HG03432 (cell line): ENCODE results near the gene INHBE.

Source experiments
- ATAC-seq: cut with Tn5 transposase; IDR thresholded peaks from one replicate; pipeline ENCODE4 v1.9.1; 2021; ENCODE audit warnings: mild to moderate bottlenecking, moderate library complexity; ENCODE audit not compliant: unreplicated experiment

INHBE gene

DNA sequence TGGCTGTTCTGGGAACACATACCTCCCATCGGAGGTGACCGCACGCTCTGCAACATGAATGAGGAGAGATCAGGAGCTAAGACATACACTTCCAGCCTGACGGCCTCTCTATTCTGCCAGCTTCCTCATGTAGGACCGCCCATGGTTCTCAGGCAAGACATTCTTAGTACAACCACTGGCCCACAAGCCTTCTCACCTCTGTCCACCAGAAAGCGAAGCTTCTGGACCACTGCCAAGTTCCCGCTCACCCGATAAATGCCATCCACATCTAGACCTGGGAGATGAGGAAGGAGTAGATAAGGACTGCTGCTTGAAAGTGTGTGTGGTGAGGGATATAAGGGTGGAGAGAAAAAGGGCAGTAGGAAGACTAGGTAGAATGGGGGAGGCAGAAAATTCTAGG is 19.3 kb downstream of the INHBE start:
- no peak for ATAC-seq

DNA sequence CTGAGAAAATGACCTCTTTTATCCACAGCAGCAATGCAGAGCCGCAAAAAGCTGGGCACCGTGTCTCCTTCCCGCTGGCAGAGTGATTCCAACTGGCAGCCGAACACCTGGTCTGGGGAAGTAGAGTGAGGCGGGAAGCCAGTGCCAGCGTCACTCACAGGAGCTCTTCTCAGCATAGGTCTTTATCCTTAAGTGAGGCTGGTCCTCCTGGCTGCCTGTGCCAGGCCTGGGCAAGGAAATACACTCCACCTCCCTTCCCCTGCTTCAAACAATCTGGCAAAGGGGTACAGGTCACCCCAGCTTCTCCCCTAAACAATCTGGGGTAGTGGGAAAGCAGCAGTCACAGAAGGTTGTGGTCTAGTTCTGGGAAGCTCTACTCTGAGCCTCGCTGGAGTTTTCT is 19.8 kb downstream of the INHBE start:
- ATAC-seq: no peak

DNA sequence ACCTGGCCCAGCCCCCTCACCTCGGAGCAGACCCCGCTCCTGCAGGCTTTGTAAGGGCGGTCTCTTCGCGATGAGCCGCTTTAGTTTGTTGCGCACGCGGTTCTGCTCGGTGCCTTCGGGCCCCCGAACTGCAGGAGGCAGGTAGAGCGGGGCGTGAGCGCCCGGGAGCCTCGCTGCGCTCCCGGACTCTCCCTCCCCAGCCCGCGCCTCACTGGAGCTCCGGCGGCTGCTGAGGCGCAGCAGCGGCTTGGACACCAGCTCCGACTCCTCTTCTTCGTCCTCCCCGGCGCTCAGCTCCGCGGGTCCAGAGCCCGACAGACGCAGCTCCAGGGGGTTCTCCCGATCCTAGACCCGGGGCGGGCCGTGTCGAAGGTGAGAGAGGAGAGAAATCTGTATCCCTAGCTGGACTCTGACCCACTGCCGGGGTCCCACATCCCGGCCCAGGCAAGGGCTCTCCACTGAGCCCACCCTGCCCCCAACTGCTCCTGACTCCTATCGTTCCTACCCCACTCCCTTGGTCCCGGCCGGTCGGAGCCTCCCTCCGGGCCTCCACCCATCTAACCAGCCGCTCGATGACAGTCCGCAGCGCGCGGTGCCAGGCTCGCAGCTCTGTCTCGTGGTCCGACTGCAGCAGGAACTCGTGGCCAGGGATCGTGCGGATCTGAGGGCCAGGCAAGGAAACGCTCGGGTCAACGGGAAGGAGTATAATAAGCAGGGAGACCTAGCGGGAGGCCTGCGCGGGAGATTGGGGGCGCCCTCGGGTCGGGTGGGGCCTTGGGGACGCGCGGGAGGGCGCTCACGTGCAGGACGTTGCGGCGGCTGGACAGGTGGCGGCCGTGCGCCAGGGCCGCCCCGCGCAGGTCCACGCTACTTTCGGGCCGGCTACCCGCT is 20.4 kb downstream of the INHBE start:
- peak; percentile 17 for ATAC-seq

DNA sequence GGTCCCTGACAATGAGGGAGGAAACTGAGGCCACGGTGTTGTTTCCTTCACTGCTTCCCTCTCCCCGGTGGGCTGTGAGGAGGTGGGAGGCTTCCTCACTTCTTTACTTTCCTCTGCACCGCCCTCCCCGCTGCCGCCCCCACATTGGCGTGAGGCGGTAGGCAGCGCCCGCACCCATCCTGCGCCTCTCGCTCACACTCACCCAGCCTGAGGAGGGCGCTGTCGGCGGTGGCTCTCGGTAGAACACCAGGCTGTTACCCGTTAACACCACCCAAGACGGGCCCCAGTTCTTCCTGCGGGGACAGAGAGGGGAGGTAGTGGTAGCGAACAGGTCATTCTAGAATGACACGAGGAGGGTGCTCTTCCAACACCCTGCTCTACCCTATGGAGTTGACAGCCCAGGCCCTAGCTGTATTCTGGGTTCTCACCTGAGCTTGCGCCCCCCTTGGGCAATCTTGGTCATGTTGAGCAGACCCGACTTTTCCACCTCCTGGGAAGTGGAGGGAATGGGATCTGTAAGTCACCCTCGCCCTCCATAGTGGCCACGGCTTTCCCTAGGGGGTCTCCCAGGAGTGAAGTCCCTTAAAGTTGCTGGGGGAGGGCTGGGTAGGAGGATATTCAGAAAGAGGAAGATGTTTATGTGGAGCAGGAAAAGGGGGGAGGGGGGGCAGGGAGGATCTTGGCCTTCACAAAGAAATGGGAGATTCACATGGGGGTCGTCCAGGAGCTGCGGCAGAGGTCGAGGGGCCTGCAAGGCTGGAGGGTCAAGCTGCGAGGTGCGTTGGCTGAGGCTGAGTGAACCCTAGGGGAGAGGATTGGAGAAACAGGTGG is 21.3 kb downstream of the INHBE start:
- ATAC-seq: peak; percentile 50

DNA sequence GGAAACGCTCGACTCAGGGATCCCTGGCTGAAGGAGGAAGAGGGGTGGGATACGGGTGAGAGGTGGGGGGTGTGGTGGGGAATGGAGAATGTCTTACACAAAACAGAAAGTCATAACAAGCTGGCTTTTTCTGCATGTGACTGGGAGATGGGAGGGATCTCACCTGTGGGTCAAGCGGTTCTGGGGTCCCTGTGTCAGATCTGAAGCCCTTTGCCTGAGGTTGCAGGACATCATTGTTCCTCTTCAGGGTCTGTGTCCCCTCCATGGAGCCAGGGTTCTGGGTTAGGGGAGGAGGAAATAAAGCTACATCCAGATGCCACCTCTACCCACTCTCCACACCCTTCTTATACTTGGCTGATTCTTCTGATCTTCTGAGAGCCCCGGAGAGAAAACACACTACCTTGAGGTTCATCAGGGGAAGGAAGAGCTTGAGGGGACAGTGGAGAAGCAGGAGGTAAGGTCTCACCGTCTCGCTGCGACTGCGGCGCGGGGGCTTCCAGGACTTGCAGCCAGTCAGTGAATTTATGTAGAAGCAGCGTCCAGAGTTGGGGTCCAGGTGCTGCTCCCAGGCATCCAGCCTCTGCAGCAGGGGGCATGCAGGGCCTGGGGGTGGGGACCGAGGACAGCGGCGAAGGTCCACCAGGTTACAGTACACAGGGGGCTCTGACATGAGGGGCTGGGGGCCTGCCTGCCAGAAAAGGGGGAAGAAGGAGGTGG is 22.0 kb downstream of the INHBE start:
- ATAC-seq: no peak

DNA sequence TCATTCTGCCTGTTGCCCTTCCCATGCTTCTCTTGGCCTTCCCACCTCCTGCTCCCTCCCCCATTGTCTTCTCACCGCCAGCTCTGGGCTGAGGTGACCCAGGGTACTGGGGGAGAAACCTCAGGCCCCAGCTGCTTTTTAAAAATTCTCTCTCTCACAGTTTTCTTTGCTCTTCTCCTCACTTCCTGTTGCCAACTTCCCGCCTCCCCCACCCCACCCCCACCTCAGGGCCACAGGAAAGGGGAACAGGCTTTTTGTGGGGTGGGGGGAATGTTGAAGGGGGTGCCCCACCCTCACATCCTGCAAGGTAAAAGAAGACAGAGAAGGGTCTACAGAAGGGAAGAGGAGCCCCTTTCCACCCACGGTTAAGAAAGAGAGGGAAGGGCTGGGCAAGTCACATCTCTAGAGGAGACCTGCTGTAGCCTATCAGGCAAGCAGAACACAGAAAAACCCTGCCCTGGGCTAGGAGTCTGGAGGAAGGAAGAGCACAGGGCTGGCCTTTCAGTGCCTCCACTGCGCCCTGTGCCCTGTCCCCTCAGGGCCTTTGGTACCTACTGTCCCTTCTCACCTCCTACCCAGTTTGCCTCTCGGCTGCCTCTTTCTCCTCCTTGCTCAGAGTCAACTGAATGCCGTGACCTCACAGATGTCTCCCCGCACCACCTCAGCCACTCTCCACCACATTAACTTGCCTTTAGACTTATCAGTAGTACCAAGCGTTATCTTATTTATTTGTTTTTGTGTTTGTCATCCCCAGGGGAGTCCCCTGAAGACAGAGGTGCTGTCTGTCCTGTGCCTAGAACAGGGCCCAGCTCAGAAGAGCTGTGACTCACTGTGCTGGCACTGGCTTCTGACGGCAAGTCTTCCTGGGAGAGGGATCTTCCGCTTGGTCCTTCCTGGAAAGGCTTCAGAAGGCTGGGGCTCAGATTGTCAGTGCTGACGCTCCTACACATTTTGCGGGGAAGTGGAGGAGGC is 22.9 kb downstream of the INHBE start:
- peak; percentile 47 for ATAC-seq

DNA sequence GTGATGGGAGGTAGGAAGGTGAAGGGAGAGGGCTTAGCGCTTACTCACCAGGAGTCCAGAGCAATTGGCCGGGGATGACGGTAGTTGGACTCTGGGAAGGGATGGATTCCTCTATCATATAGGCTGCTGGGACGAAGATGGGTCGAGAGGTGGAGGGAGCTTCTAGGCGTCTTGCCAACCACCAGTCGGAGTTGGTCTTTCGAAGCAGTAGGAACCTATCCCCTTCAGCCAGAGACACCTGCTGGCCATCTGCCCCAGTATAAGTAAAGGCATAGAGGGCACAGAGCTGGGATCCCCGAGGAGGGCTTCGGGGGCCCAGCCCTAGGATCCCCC is 23.9 kb downstream of the INHBE start:
- no peak for ATAC-seq

DNA sequence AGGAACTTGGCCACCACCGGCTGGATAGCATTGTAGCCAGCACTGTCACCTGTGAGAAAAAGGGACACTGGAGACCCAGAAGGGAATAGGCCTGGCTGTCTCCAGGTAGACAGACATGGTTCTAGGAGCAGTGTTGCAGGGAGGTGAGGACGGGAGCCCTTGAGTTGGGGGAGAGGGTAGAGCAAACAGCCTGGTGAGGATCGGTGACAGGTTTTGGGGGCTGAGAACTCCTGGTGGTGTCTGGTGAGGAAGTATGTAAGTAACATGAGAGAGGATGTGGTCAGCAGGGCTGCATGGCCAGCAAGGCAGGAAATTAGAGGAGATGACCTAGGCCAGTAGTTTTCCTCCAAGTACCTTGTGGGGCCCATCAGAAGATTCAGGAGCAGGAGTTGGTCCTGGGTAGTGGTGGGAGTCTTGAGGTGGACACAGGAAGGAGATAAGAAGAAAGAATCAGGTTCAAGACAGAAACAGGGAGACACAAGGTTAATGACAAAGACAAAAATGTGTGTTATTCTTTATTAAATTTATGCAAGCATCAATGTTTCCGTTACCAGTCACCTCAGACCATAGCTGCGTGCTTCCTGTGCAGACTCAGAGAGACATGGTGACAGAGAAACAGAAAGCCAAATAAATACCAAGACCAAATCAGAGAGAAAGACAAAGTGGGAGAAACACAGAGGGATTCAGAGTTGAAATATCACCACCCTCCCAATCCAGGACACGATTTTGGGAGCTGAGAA is 24.4 kb downstream of the INHBE start, which contains the start of gene ARHGAP9:
Gene ARHGAP9, minus strand, starts transcription at position 491 of the 740 bp plus-strand sequence. Its CDS starts 460 bp downstream, at position 31.
- peak; percentile 34 for ATAC-seq

DNA sequence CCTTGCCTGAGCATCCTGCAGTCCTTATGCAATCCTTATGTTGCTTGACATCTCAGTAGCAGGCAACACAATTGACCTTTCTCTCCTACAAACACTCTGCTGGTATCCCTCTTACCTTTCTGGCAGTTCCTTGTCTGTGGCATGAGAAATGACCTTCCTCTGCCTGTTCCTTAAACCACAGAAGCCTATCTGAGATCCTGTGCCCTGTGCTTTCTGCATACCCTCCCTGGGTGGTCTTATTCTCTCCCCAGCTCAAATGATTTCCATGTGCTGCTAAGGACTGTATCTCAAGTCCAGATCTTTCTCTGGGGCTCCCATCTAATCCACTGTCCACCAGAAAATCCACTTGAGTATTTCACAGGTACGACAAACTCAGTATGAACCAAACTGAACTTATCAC is 26.6 kb downstream of the INHBE start:
- ATAC-seq: no peak

DNA sequence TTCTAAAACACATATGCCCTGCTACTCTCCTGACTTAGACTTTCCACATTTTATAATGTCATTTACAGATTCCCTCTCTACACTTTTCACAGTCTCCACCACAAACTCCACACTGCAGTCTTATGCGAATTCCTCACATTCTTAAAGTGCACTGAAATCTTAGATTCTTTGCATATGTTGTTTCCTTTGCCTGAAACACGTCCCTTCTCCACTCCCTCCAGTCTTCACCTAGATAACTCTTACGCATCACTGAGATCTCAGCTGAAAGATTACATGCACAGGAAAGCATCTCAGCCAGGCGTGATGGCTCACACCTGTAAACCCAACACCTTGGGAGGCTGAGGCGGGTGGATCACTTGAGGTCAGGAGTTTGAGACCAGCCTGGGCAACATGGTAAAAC is 28.4 kb downstream of the INHBE start:
- no peak for ATAC-seq

DNA sequence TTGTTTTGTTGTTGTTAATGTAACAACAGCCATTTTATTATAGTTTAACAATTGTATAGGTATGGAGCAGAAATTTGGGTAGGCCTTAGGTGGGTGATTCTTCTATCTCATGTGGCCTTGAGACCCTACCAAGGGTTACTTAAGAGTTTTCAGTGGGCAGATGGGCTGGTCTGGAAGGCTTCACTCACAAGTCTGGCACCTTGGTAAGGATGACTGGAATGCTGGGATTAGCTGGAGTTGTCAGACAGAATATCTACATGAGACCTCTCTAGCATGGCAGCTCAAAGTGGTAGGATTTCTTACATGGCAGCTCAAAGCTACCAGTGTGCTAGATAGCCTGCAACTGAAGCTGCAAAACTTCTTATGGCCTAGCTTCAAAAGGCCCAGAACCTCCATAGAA is 30.6 kb downstream of the INHBE start:
- no peak for ATAC-seq

DNA sequence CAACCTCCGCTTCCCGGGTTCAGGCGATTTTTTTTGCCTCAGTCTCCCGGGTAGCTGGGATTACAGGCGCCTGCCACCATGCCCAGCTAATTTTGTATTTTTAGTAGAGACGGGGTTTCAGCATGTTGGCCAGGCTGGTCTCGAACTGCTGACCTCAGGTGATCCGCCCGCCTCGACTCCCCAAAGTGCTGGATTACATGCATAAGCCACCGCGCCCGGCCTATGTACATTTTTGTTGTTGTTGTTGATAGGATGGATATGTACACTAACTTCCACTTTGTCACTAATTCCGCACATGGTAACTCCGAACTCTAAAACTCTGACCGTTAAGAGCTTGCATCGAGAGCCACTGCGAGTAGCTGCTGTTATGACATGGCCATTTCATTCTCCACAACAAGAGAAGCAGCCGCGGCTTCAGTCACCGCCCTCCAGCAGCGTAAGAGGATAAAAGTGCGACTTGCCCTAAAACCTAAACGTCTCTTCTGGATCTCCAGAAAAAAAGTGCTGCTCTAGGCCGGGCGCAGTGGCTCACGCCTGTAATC is 32.0 kb downstream of the INHBE start:
- no peak for ATAC-seq

DNA sequence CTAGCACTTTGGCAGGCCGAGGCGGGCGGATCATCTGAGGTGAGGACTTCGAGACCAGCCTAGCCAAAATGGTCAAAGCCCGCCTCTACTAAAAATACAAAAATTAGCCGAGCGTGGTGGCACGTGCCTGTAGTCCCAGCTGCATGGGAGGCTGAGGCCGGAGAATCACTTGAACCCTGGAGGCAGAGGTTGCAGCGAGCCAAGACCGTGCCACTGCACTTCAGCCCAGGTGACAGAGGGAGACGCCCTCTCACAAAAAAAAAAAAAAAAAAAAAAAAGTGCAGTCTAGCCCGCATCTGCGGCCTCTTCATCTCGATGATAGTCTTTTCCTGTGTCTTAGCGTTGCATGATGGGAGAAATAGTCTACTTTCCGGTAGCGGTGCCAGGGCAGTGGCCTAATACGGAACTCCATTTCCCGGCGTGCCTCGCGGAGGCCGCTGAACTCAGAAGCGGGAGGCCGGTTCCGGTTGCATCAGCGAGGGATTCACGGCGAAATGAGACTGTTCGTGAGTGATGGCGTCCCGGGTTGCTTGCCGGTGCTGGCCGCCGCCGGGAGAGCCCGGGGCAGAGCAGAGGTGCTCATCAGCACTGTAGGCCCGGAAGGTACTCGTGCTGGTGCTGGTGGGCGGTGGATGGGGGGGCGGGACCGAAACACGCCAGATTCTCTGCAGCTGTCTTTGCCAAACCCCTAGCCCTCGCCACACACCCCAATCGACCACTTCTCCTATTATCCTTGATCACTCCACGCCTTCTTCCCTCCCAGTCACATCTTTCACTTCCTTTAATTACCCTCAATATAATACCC is 32.7 kb downstream of the INHBE start, which contains the start of gene MARS1:
Gene MARS1, plus strand, starts transcription at position 472 of the 805 bp plus-strand sequence. Its CDS starts 23 bp downstream, at position 495.
- peak; percentile 96 for ATAC-seq

DNA sequence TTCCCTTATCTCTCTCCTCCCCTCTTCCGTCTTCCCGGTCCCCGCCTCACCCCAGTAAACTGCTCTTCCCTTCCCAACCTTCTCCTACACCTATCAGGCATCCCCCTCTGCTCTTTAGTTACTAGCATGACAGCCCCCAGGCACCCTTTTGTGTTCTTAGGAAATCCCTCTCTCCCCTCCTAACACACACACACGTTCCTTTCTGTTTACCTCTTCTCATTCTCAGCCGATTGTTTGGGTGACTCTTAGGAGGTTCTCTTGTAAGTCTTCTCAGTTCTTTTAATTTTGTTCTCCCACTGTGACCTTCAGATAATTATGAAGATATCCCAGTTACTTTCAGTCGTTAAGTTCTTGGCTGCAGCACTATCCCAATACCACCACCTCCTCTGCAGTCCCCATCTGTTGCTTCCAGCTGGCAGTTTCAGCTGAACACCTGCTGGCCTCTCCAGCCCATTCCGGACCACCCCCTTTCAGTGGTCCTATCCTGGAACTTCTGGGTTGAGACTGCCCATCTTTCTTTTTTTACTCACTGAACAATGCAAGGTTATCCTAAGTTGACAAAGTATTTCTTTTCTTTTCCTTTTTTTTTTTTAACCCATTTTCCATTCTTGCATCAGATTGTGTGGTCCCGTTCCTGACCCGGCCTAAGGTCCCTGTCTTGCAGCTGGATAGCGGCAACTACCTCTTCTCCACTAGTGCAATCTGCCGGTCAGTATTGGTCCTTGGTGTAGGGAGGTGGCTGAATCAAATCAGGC is 33.5 kb downstream of the INHBE start:
- no peak for ATAC-seq

DNA sequence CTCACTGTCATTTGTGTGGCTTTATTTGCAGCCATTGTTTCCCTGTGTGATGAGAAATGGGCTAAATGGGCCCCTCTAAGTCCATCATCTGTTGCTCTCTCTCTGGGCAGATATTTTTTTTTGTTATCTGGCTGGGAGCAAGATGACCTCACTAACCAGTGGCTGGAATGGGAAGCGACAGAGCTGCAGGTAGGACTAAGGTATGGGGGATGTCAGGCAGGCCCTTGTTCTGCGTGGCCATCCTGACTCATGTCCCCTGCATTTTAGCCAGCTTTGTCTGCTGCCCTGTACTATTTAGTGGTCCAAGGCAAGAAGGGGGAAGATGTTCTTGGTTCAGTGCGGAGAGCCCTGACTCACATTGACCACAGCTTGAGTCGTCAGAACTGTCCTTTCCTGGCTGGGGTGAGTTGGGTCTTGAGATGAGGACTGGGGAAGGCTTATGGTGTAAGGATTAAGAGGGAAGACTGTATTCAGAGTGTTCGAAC is 34.1 kb downstream of the INHBE start:
- ATAC-seq: no peak

DNA sequence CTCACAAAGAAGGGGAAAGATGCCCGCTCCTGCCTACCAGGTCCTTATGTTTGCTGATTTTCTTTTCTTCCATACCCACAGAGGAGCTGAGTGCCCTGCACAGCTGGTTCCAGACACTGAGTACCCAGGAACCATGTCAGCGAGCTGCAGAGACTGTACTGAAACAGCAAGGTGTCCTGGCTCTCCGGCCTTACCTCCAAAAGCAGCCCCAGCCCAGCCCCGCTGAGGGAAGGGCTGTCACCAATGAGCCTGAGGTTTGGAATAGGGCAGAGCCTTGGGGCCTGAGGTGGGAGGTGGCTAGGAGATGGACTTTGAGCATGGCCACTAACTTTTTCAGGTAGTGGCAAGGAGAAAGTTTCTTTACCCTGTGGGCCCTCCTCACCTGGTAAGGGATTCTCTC is 35.0 kb downstream of the INHBE start:
- ATAC-seq: no peak
